B cell (primary cell): ENCODE data around the gene STIL.

Source experiments
- EZH2 ChIP-seq: IDR thresholded peaks from 2 replicates; pipeline ENCODE4 v1.6.1; 2012; ENCODE audit warnings: borderline replicate concordance, low read depth, mild to moderate bottlenecking, moderate library complexity, low read length; ENCODE audit not compliant: insufficient read depth, poor library complexity, severe bottlenecking
- TF ChIP-seq, protein P1 (sequence below): fragments of 200-600 bp; IDR thresholded peaks from one replicate; pipeline ENCODE4 v1.8.0; 2022; ENCODE audit warnings: antibody characterized with exemption, mild to moderate bottlenecking

DNA sequence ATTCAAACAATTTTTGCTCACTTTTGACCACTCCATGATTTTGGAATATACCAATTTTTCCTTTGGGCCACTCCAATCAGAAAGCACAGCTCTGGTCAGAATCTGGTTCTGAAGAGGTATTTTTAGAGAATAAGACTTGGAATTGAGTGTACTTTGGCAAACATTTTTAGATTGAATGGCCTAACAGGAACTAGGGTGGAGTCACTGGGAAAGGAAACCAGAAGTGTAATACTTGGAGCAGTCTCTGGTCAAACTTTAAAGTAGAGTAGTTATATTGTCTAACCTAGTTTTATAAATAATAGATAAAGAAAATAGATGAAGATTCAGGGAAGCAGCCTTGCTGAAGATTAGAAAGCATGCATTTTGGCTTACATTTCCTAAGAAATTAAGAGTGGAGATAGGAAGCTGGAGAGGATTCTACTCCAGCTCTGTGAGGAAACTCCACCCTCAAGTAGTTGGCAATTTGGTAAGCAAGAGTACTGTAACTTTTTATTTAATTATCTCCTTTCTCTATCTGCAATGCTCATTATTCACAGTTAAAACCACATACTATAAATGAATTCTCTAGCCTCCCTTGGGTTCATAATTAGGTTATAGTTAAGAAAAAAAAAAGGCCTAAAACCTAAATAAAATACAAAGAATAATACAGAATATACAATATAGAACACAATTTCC, 15.8 kb downstream of the STIL start:
- TF ChIP-seq, protein P1, sequence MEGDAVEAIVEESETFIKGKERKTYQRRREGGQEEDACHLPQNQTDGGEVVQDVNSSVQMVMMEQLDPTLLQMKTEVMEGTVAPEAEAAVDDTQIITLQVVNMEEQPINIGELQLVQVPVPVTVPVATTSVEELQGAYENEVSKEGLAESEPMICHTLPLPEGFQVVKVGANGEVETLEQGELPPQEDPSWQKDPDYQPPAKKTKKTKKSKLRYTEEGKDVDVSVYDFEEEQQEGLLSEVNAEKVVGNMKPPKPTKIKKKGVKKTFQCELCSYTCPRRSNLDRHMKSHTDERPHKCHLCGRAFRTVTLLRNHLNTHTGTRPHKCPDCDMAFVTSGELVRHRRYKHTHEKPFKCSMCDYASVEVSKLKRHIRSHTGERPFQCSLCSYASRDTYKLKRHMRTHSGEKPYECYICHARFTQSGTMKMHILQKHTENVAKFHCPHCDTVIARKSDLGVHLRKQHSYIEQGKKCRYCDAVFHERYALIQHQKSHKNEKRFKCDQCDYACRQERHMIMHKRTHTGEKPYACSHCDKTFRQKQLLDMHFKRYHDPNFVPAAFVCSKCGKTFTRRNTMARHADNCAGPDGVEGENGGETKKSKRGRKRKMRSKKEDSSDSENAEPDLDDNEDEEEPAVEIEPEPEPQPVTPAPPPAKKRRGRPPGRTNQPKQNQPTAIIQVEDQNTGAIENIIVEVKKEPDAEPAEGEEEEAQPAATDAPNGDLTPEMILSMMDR: no peak
- TF ChIP-seq EZH2: no peak
